Hair follicular keratinocyte (primary cell): ENCODE data around the gene AXIN1. TPM values are rescaled to one million over a fixed set of nuclear protein-coding genes. Genes with fewer than 3 reads are reported as not detected.

Source experiments
- total RNA-seq: library from RNA; depleted of rRNA; stranded (reverse); fragments of >200 nt; gene quantifications from 2 replicates; pipeline ENCODE4 v1.2.3, GENCODE V29; 2015

AXIN1 gene, protein sequence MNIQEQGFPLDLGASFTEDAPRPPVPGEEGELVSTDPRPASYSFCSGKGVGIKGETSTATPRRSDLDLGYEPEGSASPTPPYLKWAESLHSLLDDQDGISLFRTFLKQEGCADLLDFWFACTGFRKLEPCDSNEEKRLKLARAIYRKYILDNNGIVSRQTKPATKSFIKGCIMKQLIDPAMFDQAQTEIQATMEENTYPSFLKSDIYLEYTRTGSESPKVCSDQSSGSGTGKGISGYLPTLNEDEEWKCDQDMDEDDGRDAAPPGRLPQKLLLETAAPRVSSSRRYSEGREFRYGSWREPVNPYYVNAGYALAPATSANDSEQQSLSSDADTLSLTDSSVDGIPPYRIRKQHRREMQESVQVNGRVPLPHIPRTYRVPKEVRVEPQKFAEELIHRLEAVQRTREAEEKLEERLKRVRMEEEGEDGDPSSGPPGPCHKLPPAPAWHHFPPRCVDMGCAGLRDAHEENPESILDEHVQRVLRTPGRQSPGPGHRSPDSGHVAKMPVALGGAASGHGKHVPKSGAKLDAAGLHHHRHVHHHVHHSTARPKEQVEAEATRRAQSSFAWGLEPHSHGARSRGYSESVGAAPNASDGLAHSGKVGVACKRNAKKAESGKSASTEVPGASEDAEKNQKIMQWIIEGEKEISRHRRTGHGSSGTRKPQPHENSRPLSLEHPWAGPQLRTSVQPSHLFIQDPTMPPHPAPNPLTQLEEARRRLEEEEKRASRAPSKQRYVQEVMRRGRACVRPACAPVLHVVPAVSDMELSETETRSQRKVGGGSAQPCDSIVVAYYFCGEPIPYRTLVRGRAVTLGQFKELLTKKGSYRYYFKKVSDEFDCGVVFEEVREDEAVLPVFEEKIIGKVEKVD
- total RNA-seq = 36.9 and 39.0 TPM in 2 replicates

DNA sequence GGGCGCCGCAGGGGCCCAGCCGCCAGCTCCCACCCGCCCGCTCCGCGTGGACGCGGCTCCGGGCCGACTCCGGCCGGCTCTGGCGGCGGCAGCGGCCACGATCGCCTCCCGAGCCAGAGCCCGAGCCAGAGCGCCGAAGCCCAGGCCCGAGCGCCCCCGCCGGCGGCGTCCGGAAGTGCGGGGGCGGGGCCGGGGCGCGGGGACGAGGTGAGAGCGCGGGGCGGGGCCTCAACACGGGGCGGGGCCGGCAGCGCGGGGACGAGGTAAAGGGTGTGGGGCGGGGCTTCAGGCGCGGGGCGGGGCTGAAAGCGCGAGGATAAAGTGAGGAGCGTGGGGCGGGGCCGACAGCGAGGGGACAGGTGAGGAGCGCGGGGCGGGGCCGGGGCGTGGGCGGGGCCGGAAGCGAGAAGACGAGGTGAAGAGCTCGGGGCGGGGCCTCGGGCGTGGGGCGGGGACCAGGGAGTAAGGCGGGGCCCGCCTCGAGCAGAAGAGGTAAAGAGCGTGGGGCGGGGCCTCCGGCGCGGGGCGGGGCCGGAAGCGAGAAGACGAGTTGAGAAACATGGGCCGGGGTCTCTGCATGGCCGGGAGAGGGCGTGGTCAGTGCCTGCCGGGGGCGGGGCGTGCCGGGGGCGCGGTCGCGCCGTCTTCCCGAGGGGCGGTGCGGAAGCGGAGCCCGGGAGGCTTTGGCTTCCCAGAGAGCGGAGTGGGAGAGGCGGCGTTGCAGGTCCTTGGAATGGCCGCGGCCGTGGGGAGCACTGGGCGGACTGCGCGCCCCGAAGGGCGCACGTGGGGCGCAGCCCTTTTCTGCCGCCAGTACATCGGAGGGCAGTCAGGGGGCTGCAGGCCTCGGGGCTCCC is at the start of gene AXIN1:
Gene AXIN1, minus strand, starts transcription at position 177 of the 857 bp plus-strand sequence. CDS start 5,698 bp downstream, outside the sequence.

DNA sequence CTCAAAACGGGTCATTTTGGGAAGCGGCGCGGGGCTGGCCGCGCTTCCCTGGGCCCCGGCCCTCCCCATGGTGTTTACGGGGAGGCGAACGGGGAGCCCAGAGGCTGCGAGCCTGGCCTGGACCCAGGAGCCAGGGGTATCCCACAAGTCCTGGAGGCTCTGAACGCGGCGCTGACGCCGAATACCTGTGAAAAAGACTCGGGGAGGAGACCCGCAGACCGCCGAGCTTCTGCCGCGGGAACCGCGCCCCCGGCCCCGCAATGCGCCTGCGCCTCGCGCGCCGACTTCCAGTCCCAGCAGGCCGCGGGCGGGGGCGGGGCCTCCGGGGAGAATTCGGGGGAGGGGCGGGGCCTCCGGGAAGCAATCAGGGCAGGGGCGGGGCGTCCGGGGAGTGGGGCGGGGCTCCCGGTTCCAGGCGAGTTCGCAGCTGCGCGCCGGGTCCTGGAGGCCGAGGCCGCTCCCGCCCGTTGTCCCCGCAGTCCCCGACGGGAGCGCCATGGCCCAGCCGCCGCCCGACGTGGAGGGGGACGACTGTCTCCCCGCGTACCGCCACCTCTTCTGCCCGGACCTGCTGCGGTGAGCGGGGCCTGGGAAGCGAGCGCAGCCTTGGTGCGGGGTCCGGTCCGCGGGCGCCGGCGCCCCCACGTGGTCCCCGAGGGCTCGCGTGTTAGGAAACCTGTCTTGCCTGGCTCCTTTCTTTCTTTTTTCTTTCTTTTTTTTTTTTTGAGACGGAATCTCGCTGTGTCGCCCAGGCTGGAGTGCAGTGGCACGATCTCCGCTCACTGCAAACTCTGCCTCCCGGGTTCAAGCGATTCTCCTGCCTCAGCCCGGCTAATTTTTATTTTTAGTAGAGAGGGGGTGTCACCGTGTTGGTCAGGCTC is 49.2 kb upstream of the AXIN1 start, which contains the start of gene DECR2:
Gene DECR2, plus strand, starts transcription at position 418 of the 881 bp plus-strand sequence. Its CDS starts 79 bp downstream, at position 497.

DNA sequence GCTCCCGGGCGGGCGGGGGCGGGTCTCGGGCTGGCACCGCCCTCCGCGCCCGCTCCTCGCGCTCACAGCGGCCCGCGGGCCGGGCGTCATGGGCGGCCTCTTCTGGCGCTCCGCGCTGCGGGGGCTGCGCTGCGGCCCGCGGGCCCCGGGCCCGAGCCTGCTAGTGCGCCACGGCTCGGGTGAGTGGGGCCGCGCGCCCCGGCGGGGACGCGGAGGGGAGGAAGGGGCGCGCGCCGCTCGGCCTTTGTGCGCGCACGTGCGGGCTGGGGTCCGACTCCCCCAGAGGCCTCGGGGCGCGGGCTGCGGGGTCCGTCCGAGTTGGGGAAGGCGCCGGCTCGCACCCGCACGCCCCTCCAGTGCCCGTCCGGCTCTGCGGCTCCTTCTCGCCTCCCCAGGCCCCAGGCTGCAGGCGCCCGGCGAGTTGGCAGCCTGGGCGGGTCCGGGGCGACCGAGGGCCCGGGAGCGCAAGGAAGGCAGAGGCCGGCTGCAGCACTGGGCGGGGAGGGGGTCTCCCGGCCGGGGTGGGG is 44.7 kb upstream of the AXIN1 start, which contains the start of gene NME4:
Gene NME4, plus strand, starts transcription at position 65 of the 527 bp plus-strand sequence. Its CDS starts 24 bp downstream, at position 89.

DNA sequence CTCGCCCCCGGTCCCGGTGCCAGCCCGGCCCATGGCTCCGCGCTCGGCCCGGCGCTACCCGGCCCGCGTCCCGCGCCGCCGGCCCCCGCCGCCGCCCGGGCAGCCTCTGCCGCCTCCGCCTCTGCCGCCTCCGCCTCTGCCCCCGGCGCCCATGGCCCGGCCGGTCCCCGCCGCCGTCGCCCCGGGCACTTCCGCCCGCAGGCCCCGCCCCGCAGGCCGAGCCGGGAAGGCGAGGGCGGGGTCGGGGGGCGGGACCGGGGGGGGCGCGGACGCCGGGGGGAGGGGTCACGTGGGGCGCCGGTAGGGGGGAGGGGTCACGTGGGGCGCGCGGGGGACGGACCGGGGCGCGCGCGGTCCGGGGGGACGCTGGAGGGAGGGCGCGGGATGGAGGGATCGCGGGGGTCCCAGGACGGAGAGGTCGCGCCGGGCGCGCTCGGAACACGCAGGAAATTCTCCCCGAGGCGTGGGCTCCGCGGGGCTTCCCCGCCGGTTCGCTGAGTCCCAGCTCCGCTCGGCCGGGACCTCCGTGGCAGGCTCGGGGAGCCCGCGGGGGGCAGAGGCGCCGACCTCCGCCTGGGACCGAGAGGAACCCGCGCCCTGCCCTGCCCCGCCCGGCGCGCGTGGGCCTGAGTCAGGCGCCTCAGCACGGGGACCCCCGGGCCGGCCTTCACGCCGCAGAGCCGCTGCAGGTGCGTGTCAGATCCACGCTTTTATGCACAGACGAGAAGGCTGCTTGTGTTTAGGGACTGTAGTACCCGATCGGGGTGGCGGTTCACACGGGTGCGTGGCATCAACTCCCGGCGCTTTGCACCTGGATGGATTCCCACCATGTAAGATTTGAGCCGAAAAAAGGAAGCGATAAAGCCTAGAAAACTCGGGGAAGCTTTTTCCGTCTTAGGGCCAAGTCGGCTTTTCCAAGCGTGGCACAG is 29.5 kb upstream of the AXIN1 start, which contains the start of gene PGAP6:
Gene PGAP6, minus strand, starts transcription at position 190 of the 929 bp plus-strand sequence. Its CDS starts 157 bp downstream, at position 33.

DNA sequence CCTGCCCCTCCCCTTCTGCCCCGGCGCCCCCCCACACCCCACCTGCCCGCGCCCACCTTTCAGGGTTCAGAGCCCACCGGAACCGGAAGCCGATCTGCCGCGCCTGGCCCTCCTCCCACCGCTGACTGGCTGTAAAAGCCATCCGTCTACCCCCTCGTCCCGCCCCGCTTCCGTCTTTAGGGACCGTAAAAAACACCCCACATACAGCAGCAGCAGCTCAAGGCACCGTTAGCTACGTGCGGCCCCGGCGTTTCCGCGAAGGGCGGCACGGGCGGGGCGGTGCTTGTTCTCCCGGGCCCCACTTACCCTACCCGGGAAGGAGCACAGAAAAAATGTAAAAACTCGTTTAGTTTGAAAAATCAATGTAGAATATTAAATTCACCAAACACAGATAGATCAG is 17.9 kb upstream of the AXIN1 start, which contains the start of gene MRPL28:
Gene MRPL28, minus strand, starts transcription at position 96 of the 400 bp plus-strand sequence. CDS start 320 bp downstream, outside the sequence.

DNA sequence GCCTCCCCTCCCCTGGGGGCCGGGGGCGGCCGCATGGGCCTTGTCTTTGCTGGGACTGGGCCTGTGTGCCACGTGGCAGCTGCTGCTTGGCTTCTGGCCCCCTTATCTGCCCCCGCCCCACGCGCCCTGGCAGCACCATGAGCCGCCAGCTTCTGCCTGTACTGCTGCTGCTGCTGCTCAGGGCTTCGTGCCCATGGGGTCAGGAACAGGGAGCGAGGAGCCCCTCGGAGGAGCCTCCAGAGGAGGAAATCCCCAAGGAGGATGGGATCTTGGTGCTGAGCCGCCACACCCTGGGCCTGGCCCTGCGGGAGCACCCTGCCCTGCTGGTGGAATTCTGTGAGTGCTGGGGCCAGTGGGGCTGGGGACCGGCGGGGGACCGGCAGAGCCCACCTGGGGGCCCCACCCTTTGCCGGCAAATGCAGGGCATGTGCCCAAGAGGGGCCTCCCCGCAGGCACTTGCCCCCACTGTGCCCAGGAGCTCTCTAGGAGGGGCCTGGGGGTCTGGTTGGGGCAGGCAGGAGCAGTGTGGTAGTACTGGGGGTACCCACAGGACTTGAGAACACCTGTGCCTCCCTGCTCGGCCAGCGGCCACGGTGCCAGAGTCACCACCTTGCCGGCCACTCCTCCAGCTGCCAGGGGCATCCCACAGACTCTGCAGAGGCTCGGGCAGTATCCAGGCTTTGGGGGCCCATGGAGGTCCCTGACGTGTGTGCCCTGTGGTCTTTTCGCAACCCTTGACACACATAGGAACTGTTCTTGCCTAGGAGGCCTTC is 69.3 kb downstream of the AXIN1 start, which contains the start of gene PDIA2:
Gene PDIA2, plus strand, starts transcription at position 132 of the 773 bp plus-strand sequence. Its CDS starts 6 bp downstream, at position 138.

DNA sequence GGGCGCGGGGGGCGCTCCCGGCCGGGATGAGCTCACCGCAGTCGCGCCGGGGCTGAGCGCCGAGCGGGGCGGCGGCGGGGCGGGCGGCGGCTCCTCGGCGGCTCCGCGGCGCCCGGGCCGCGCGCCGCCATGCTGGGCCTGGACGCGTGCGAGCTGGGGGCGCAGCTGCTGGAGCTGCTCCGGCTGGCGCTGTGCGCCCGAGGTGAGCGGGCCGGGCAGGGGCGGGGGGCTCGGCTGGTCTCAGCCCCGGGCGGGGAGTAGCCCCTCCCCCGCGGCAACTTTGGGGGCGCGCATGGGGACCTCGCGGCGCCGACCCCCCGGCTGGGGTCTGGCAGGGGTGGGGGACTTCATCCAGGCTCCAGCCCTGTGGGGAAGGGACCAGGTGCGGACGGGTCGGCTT is 72.0 kb downstream of the AXIN1 start, which contains the start of gene ARHGDIG:
Gene ARHGDIG, plus strand, starts transcription at position 40 of the 400 bp plus-strand sequence. Its CDS starts 90 bp downstream, at position 130.

DNA sequence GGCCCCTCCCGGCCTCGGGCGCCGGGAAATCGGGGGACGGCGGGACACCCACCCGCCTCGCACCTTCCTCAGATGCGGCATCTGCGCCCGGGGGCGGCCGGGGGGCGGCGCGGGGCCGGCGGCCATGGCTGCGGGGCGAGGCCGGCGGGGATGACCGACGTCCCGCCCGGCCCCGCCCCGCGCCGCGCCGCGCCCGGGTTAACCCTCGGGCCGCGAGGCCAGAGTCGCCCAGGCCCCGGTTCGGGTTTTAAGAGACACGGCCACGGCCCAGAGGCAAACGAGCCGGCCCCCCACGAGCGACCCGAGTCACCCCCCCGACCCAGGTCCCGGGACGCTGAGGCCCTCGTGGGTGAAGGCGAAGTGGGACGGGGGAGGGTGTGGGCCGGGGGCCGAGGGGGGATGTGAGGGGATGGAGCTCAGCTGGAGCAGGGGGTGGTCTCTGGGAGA is 76.7 kb downstream of the AXIN1 start, which contains the start of gene RGS11:
Gene RGS11, minus strand, starts transcription at position 159 of the 447 bp plus-strand sequence. Its CDS starts 33 bp downstream, at position 126.

Other genes with a start within 250 kb of the AXIN1 start
- 18.1 and 19.1 TPM in 2 replicates for gene NPRL3, start 214.1 kb downstream of the AXIN1 start, total RNA-seq
- gene HBZ, start 200.1 kb downstream of the AXIN1 start, total RNA-seq = not detected in 2 replicates
- not detected in 2 replicates for gene HBM, start 186.7 kb downstream of the AXIN1 start, total RNA-seq
- gene HBA2, start 179.8 kb downstream of the AXIN1 start, total RNA-seq = not detected in 2 replicates
- gene HBA1, start 176.0 kb downstream of the AXIN1 start, total RNA-seq = not detected in 2 replicates
- gene HBQ1, start 172.3 kb downstream of the AXIN1 start, total RNA-seq = 0.78 and 2.2 TPM in 2 replicates
- gene LUC7L, start 123.3 kb downstream of the AXIN1 start, total RNA-seq = 31.4 and 33.0 TPM in 2 replicates
- 53.9 and 60.4 TPM in 2 replicates for gene FAM234A, start 117.9 kb downstream of the AXIN1 start, total RNA-seq
- gene RGS11, start 76.8 kb downstream of the AXIN1 start, total RNA-seq = 0.11 and 0.16 TPM in 2 replicates
- not detected in 2 replicates for gene ARHGDIG, start 72.1 kb downstream of the AXIN1 start, total RNA-seq
- gene PDIA2, start 69.6 kb downstream of the AXIN1 start, total RNA-seq = 0.47 TPM in 1 of 2 replicates, not detected in the other
- 202 and 239 TPM in 2 replicates for gene MRPL28, start 17.8 kb upstream of the AXIN1 start, total RNA-seq
- gene PGAP6, start 29.3 kb upstream of the AXIN1 start, total RNA-seq = 25.7 and 51.8 TPM in 2 replicates
- 110 and 125 TPM in 2 replicates for gene NME4, start 44.5 kb upstream of the AXIN1 start, total RNA-seq
- gene DECR2, start 49.2 kb upstream of the AXIN1 start, total RNA-seq = 17.3 and 17.9 TPM in 2 replicates
- gene RAB11FIP3, start 72.9 kb upstream of the AXIN1 start, total RNA-seq = 12.2 and 19.1 TPM in 2 replicates
- 39.7 and 43.8 TPM in 2 replicates for gene CAPN15, start 175.0 kb upstream of the AXIN1 start, total RNA-seq
- gene PRR35, start 207.7 kb upstream of the AXIN1 start, total RNA-seq = not detected in 2 replicates
- 0.11 and 0.16 TPM in 2 replicates for gene NHLRC4, start 214.3 kb upstream of the AXIN1 start, total RNA-seq
- 19.8 and 27.6 TPM in 2 replicates for gene PIGQ, start 217.2 kb upstream of the AXIN1 start, total RNA-seq
- gene RAB40C, start 237.3 kb upstream of the AXIN1 start, total RNA-seq = 18.1 and 19.2 TPM in 2 replicates